Measurements from ENCODE around the gene BCAT1. TPM values are rescaled to one million over a fixed set of nuclear protein-coding genes. Genes with fewer than 3 reads are reported as not detected.

The BCAT1 gene
- total and polyA plus RNA-seq, 2 of the 8 experiments (the other 6 are each of a cell fraction or from before 2014, with no cell fraction given), result 19.7 to 263 TPM

DNA sequence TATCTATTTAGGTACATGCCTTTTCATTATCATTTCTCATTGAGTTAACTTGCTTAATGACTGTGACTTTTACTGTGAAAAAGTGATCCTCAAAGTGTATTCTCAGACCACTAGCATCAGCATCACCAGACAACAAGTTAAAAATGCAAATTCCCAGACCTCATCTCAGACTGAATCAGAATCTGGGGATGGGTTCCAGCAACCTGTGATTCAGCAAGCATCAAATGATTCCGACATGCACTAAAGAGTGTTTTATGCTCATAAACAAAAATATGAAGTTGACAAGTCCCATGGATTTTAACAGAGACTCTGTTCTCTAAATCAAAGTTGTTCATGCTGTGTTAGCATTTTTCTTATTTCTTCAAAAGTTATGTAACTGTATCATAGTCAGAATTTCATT lies 130.6 kb downstream of the BCAT1 start:
- Histone ChIP-seq H3K18ac (ENCODE audit: extremely low read depth, low read length) (no peak overlapping the region), H2BK120ac (replicated peaks; ENCODE audit: low read depth, low read length) (no peak overlapping the region), H3K23ac (ENCODE audit: insufficient read length) (no peak overlapping the region), H3K36me3 (ENCODE audit: control insufficient read depth in 2 of 4, insufficient read depth in 4 of 4, low read length in 3 of 4) (peaks cover 4 to 72% (median 38%) of the 10 kb centered on the region in 4 experiments; a peak in 7 of 8 replicates), H3K9me3 (ENCODE audit: insufficient read depth in 2 of 2, low read depth in 1 of 2, low read length in 1 of 2) (no peaks in the 10 kb centered on the region), H2AFZ (ENCODE audit: low read length) (no peak overlapping the region), H3K9ac (replicated peaks in 1 of 4; ENCODE audit: extremely low read depth in 1 of 4, low read depth in 3 of 4, low read length in 3 of 4) (no peak overlapping the region), H2BK20ac (ENCODE audit: low read length) (no peak overlapping the region), H2AK5ac (ENCODE audit: low read depth, low read length) (no peak overlapping the region), H3K56ac (replicated peaks; ENCODE audit: insufficient read length, low read depth, low read length) (no peak overlapping the region), H4K5ac (ENCODE audit: insufficient read length, low read depth, low read length) (no peak overlapping the region), H4K8ac (ENCODE audit: extremely low read depth, insufficient read depth, low read length) (no peak overlapping the region), H4K20me1 (replicated peaks in 1 of 2; ENCODE audit: control insufficient read depth in 1 of 2, insufficient read depth in 2 of 2, low read length in 2 of 2) (peaks cover 0 to 1% of the 10 kb centered on the region in 2 experiments), H3K79me2 (ENCODE audit: control insufficient read depth in 1 of 2, insufficient read depth in 2 of 2, low read length in 2 of 2) (no peaks in the 10 kb centered on the region), H3K4ac (replicated peaks; ENCODE audit: insufficient read length, low read depth, low read length) (no peak overlapping the region), H3K27ac (ENCODE audit: low read depth, low read length) (no peak overlapping the region), H3K4me1 (replicated peaks in 1 of 4; ENCODE audit: control insufficient read depth in 3 of 4, insufficient read depth in 4 of 4, low read length in 3 of 4) (no peaks in the 10 kb centered on the region), H3K4me3 (ENCODE audit: extremely low read depth in 1 of 4, insufficient read depth in 2 of 4, low read depth in 3 of 4, low read length in 4 of 4) (no peak overlapping the region), H2BK5ac (ENCODE audit: low read depth, low read length) (no peak overlapping the region), H2BK15ac (ENCODE audit: low read length) (no peak overlapping the region), H4K91ac (replicated peaks; ENCODE audit: insufficient read length, low read length) (no peak overlapping the region), H3K23me2 (ENCODE audit: low read depth, low read length) (no peaks in the 10 kb centered on the region), H2BK12ac (ENCODE audit: low read depth, low read length) (no peak overlapping the region), H3K27me3 (replicated peaks in 1 of 4; ENCODE audit: control insufficient read depth in 3 of 4, extremely low read depth in 1 of 4, insufficient read depth in 3 of 4, low read length in 3 of 4) (no peaks in the 10 kb centered on the region), H3K4me2 (ENCODE audit: insufficient read depth in 1 of 2, low read depth in 2 of 2, low read length in 2 of 2) (no peak overlapping the region), H3K79me1 (ENCODE audit: low read depth, low read length) (no peaks in the 10 kb centered on the region), H3K14ac (ENCODE audit: insufficient read length) (no peak overlapping the region)
- DNase-seq (ENCODE audit: low read depth in 1 of 2, low spot score in 2 of 2), result no peak
- no peak for FAIRE-seq
- WGBS, 2 experiments (ENCODE audit: extremely low coverage in 1 of 2, insufficient coverage in 1 of 2, insufficient read length in 1 of 2, insufficient replicate concordance in 2 of 2, low coverage in 1 of 2, low lambda C conversion rate in 2 of 2, missing lambda C conversion rate in 1 of 2), result 100% methylated on average over 1 of the region's 1 CpG; no CpG with 5 or more reads in 1 of the 2 experiments
- CTCF ChIA-PET (ENCODE audit: partially characterized antibody), result no interaction called here
- POLR2A ChIA-PET (ENCODE audit: partially characterized antibody), result no interaction called here
- TF ChIP-seq CBX5 (IDR thresholded peaks at IDR 0.05; ENCODE audit: low read depth, low read length) (no peak), CHD2 (IDR thresholded peaks at IDR 0.05; ENCODE audit: low read length) (no peak), HDAC2 (IDR thresholded peaks at IDR 0.05; ENCODE audit: borderline replicate concordance in 1 of 2, low read depth in 2 of 2, low read length in 2 of 2) (no peak), BRCA1 (IDR thresholded peaks at IDR 0.05; ENCODE audit: low read depth, low read length) (no peak), SUZ12 (IDR thresholded peaks at IDR 0.05; ENCODE audit: low read length) (no peak), RNF2 (IDR thresholded peaks at IDR 0.05; ENCODE audit: borderline replicate concordance, low read depth, low read length, missing control alignments, poor library complexity, severe bottlenecking) (no peak), RBBP5 (IDR thresholded peaks at IDR 0.05; ENCODE audit: borderline replicate concordance, low read depth, low read length) (no peak), CREB1 (IDR thresholded peaks at IDR 0.05) (no peak), SP2 (IDR thresholded peaks at IDR 0.05; ENCODE audit: low read length) (no peak), BACH1 (IDR thresholded peaks at IDR 0.05; ENCODE audit: low read length) (no peak), MAFK (IDR thresholded peaks at IDR 0.05; ENCODE audit: low read depth, low read length) (no peak), RXRA (IDR thresholded peaks at IDR 0.05; ENCODE audit: insufficient read depth, low read depth, low read length) (no peak), RAD21 (IDR thresholded peaks at IDR 0.05 in 1 of 2, conservative IDR thresholded peaks at IDR 0.05 in 1 of 2; ENCODE audit: low read depth in 2 of 2, low read length in 2 of 2) (no peak)
- TF ChIP-seq, protein P1, sequence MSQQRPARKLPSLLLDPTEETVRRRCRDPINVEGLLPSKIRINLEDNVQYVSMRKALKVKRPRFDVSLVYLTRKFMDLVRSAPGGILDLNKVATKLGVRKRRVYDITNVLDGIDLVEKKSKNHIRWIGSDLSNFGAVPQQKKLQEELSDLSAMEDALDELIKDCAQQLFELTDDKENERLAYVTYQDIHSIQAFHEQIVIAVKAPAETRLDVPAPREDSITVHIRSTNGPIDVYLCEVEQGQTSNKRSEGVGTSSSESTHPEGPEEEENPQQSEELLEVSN (IDR thresholded peaks at IDR 0.05), result no peak

Data from H1 (cell line).